ENCODE measurements around the gene SDCCAG8.

Gene SDCCAG8

GRCh38 chr1:243507672-243508302, 251.9 kb downstream of the SDCCAG8 start:
- DNase-seq = no peak

- no peak for DNase-seq
Measured at GRCh38 chr1:243508303-243508713, 252.5 kb downstream of the SDCCAG8 start.

- DNase-seq = no peak
Measured at GRCh38 chr1:243508943-243509342, 253.1 kb downstream of the SDCCAG8 start.

GRCh38 chr1:243510928-243511327, 255.1 kb downstream of the SDCCAG8 start:
- no peak for DNase-seq

DNA sequence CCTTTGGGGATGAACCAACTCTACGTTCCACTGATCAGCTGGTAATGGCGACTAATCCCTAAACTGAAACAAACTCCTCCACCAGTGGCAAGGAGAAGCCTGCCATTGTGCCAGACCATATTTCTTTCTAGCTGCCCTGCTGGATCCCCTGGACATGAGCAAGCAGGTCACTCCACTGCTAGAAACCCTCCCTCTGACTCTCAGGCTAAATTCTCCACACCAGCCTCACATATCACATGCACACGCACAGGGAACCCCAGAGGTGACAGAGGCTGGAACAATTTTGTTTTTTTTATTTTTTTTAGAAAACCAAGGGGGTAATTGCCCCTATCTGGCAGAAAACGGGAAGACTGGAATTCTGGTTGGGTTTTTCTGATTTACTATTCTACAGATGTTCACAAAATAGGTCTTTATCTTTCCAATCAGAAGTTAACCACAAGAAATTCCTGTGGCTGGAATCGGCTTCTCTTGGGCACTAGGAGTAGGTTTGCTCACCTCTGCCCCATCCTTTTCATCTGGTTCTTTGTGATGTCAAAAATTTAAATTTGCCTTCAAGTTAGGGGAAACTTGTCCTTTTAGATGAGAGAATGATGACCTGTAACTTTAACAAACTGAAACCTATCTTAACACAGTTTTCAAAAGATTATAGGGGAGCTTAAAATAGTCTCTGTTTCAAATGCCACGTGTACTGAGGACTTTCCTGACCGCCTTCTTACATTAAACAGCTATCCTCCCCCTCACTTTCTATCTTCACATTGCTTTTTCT, 258.1 kb downstream of the SDCCAG8 start:
- peak; percentile 78 for DNase-seq

GRCh38 chr1:243514927-243515326, 259.1 kb downstream of the SDCCAG8 start:
- no peak for DNase-seq

- DNase-seq = no peak
Measured at GRCh38 chr1:243520831-243521230, 265.0 kb downstream of the SDCCAG8 start.

DNA sequence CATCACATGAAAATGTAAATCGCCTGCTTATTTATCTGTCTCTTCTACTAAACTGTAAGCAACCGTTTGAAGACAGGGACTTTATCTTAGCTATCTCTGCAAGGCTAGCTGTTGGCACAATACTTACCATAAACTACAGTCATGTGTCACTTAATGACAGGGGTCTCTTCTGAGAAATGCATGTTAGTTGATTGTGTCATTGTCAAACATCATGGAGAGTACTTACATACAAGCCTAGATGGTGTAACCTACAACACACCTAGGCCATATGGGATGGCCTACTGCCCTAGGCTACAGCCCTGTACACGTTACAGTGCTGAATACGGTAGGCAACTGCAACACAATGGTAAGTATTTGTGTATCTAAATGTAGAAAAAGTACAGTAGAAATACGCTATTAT, 267.9 kb downstream of the SDCCAG8 start:
- DNase-seq = no peak

DNA sequence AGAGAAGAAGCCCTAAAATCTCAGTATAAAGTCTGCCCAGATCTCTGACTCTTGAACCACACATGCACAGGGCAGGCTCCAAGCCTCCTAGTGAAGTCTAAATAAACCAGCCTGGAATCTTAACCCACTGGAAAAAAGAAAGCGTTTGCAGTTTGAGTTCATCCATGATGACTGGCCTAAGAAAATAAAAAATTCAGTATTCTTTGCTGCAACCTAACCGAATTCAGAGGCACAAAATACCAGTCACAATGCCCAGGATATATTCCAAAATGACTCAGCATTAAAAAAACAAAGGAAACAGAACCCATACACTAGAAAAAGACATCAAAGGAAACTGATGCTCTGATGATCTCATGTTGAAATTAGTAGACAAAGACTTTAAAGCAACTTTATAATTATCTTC, 269.2 kb downstream of the SDCCAG8 start:
- DNase-seq = peak; percentile 79

GRCh38 chr1:243526180-243526579, 270.3 kb downstream of the SDCCAG8 start:
- no peak for DNase-seq

DNA sequence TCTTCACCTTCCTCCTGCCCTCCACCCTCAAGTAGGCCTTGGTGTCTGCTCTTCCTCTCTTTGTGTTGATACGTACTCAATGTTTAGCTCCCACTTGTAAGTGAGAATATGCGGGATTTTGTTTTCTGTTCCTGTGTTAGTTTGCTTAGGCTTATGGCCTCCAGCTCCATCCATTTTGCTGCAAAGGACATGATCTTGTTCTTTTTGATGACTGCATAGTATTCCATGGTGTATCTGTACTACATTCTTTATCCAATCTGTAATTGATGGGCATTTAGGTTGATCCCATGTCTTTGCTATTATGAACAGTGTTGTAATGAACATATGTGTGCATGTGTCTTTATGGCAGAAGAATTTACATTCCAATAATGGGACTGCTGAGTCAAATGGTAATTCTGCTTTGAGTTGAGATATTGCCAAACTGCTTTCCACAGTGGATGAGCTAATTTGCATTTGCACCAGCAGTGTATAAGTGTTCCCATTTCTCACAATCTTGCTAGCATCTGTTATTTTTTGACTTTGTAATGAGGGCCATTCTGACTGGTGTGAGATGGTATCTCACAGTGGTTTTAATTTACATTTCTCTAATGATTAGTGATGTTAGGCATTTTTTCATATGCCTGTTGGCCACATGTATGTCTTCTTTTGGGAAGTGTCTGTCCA, 272.7 kb downstream of the SDCCAG8 start:
- no peak for DNase-seq

DNA sequence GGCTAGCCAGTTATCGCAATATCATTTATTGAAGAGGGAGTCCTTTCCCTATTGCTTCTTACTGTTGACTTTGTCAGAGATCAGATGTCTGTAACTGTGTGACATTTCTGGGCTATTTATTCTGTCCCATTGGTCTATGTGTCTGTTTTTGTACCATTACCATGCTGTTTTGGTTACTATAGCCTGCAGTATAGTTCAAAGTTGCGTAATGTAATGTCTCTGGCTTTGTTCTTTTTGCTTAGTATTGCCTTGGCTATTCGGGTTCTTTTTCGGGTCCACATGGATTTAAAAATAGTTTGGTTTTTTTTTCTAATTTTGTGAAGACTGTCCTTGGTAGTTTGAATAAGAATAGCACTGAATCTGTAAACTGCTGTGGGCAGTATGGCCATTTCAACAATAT, 273.7 kb downstream of the SDCCAG8 start:
- no peak for DNase-seq

DNA sequence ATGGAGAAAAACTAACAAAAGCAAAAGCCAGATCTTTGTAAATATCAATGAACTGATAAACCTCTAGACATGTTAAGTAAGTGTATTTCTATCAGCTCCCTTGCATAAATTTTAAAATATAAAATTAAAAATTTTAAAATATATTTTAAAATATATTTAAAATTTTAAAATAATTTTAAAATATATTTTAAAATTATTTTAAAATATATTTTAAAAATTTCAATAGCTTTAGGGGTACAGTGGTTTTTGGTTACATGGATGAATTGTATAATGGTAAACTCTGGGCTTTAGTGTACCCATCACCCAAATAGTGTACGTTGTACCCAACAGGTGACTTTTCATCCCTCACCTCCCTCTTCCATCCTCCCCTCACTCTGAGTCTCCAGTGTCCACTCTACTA, 279.2 kb downstream of the SDCCAG8 start:
- DNase-seq = no peak

DNA sequence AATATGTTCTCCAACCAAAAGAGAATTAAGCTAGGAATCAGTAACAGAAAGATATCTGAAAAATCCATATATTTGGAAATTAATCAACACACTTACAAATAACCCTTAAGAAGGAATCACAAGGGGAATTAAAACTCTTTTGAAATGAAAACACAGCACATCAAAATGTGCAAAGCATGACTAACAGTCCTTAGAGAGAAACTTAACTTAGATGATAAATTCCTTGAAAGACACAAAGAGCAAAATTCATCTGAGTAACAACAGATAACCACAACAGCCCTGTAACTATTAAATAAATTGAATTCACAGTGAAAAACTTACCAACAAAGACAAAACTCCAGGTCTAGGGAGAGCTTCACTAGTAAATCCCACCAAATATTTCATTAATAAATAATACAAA, 283.8 kb downstream of the SDCCAG8 start:
- DNase-seq = no peak

- DNase-seq = no peak
Measured at GRCh38 chr1:243542739-243543415, 287.0 kb downstream of the SDCCAG8 start.

GRCh38 chr1:243543501-243543900, 287.7 kb downstream of the SDCCAG8 start:
- DNase-seq = no peak

- DNase-seq = no peak
Measured at GRCh38 chr1:243546457-243546856, 290.6 kb downstream of the SDCCAG8 start.

- DNase-seq = no peak
Measured at GRCh38 chr1:243547891-243548290, 292.1 kb downstream of the SDCCAG8 start.

DNA sequence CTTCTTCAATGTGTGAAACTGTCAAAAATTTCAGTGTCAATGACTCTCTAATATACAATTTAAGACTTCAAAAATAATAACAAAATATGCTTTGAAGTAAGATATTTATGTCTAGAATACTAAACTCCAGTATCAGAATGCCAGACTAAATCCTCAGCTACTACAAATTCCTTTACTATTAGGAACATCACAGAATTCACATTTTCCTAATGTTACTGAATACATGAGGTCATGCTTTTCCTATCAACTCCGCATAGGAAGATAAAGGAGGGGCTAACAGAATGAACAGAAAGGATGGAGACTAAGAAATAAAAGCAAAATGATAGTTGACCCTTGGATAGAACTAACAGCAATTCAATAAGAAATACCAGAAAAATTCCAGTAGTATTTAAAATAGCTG, 292.7 kb downstream of the SDCCAG8 start:
- DNase-seq = peak; percentile 14

DNA sequence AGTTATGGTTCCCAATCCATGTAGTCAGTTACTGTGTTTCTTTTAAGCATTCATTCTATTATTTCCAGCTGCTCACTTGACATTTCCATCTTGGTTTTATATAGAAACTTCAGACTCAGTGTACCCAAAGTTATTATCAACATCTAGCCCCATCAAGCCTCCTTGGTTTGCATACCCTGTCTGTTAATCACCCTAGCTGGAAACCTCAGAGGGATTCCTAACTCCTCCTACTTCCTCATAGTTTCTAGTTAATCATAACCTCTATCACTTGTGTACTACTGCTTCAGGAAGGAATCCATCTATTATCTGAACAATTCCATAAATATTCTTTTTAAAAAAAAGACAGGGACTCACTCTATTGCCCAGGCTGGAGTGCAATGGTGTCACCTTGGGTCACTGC, 293.3 kb downstream of the SDCCAG8 start:
- peak; percentile 76 for DNase-seq

Data from fibroblast of skin of abdomen (primary cell).